ENCODE data around the gene MYOF.
"Not testable (repeated sequence)": the region's sequence is repeated elsewhere in the genome, so short reads cannot be mapped to it uniquely, and the experiment has no call there.

Gene MYOF

GRCh38 chr10:93435621-93436397, 46.3 kb downstream of the MYOF start:
- peaks cover 45% of the 10 kb centered on the region for H3K4me1 ChIP-seq (ENCODE audit: control insufficient read depth, insufficient read depth, low read length)
- H3K36me3 ChIP-seq (ENCODE audit: control insufficient read depth, insufficient read depth, low read length): no peaks in the 10 kb centered on the region
- no peak overlapping the region for H3K9ac ChIP-seq (ENCODE audit: low read length)
- no peaks in the 10 kb centered on the region for H3K27me3 ChIP-seq (ENCODE audit: control insufficient read depth, insufficient read depth, low read length)
- H3K4me3 ChIP-seq (ENCODE audit: low read length): no peak overlapping the region
- H3K9me3 ChIP-seq (ENCODE audit: control insufficient read depth, low read length): no peaks in the 10 kb centered on the region

- no peaks in the 10 kb centered on the region for H3K27me3 ChIP-seq (ENCODE audit: control insufficient read depth, insufficient read depth, low read length)
- H3K4me1 ChIP-seq (ENCODE audit: control insufficient read depth, insufficient read depth, low read length): peaks cover 37% of the 10 kb centered on the region
- H3K36me3 ChIP-seq (ENCODE audit: control insufficient read depth, insufficient read depth, low read length): no peaks in the 10 kb centered on the region
- no peak overlapping the region for H3K9ac ChIP-seq (ENCODE audit: low read length)
- H3K9me3 ChIP-seq (ENCODE audit: control insufficient read depth, low read length): no peaks in the 10 kb centered on the region
- H3K4me3 ChIP-seq (ENCODE audit: low read length): no peak overlapping the region
Measured at GRCh38 chr10:93434991-93435491, 47.1 kb downstream of the MYOF start.

- no peaks in the 10 kb centered on the region for H3K9me3 ChIP-seq (ENCODE audit: control insufficient read depth, low read length)
- H3K9ac ChIP-seq (ENCODE audit: low read length): no peak overlapping the region
- no peaks in the 10 kb centered on the region for H3K27me3 ChIP-seq (ENCODE audit: control insufficient read depth, insufficient read depth, low read length)
- peaks cover 4% of the 10 kb centered on the region for H3K36me3 ChIP-seq (ENCODE audit: control insufficient read depth, insufficient read depth, low read length)
- no peak overlapping the region for H3K4me3 ChIP-seq (ENCODE audit: low read length)
- peaks cover 5% of the 10 kb centered on the region for H3K4me1 ChIP-seq (ENCODE audit: control insufficient read depth, insufficient read depth, low read length)
Measured at GRCh38 chr10:93431361-93431760, 50.8 kb downstream of the MYOF start.

- Histone ChIP-seq H3K4me3 (ENCODE audit: low read length) (no peak overlapping the region), H3K9me3 (ENCODE audit: control insufficient read depth, low read length) (no peaks in the 10 kb centered on the region), H3K27me3 (ENCODE audit: control insufficient read depth, insufficient read depth, low read length) (no peaks in the 10 kb centered on the region), H3K9ac (ENCODE audit: low read length) (no peak overlapping the region), H3K4me1 (ENCODE audit: control insufficient read depth, insufficient read depth, low read length) (peaks cover 35% of the 10 kb centered on the region), H3K36me3 (ENCODE audit: control insufficient read depth, insufficient read depth, low read length) (peaks cover 4% of the 10 kb centered on the region)
Measured at GRCh38 chr10:93425861-93426260, 56.3 kb downstream of the MYOF start.

- H3K4me3 ChIP-seq (ENCODE audit: low read length): no peak overlapping the region
- H3K9me3 ChIP-seq (ENCODE audit: control insufficient read depth, low read length): no peaks in the 10 kb centered on the region
- H3K36me3 ChIP-seq (ENCODE audit: control insufficient read depth, insufficient read depth, low read length): no peaks in the 10 kb centered on the region
- H3K27me3 ChIP-seq (ENCODE audit: control insufficient read depth, insufficient read depth, low read length): no peaks in the 10 kb centered on the region
- no peak overlapping the region for H3K9ac ChIP-seq (ENCODE audit: low read length)
- H3K4me1 ChIP-seq (ENCODE audit: control insufficient read depth, insufficient read depth, low read length): peaks cover 49% of the 10 kb centered on the region
Measured at GRCh38 chr10:93422118-93422517, 60.0 kb downstream of the MYOF start.

DNA sequence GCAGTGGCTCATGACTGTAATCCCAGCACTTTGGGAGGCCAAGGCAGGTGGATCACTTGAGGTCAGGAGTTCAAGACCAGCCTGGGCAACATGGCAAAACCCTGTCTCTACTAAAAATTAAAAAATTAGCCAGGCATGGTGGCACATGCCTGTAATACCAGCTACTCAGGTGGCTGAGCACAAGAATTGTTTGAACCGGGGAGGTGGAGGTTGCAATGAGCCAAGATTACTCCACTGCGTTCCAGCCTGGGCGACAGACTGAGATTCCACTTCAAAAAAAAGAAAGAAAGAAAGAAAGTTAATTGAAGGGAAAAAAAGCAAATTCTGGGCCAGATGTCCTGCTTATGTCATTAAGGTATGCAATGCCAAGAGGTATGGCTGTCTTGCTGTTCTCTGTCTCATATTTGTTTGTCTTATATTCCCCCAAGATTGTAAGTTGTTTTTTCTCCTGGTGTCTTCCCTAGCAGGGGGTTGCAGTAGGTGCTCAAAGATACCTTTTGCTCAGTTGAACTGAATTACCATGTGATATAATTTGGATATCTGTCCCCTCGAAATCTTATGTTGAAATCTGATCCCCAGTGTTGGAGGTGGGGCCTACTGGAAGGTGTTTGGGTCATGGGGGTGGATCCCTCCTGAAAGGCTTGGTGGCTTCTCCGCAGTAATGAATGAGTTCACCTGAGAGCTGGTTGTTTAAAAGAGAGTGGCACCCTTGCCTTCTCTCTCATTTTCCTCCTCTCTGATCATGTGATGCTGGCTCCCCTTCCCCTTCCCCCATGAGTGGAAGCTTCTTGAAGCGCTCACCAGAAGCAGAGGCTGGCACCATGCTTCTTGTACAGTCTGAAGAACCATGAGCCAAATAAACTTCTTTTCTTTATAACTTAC, 60.9 kb downstream of the MYOF start:
- H3K4me3 ChIP-seq (ENCODE audit: low read length): no peak overlapping the region
- no peaks in the 10 kb centered on the region for H3K9me3 ChIP-seq (ENCODE audit: control insufficient read depth, low read length)
- peaks cover 49% of the 10 kb centered on the region for H3K4me1 ChIP-seq (ENCODE audit: control insufficient read depth, insufficient read depth, low read length)
- no peak overlapping the region for H3K9ac ChIP-seq (ENCODE audit: low read length)
- H3K27me3 ChIP-seq (ENCODE audit: control insufficient read depth, insufficient read depth, low read length): no peaks in the 10 kb centered on the region
- H3K36me3 ChIP-seq (ENCODE audit: control insufficient read depth, insufficient read depth, low read length): no peaks in the 10 kb centered on the region

GRCh38 chr10:93420091-93420490, 62.0 kb downstream of the MYOF start:
- H3K4me1 ChIP-seq (ENCODE audit: control insufficient read depth, insufficient read depth, low read length): peaks cover 43% of the 10 kb centered on the region

DNA sequence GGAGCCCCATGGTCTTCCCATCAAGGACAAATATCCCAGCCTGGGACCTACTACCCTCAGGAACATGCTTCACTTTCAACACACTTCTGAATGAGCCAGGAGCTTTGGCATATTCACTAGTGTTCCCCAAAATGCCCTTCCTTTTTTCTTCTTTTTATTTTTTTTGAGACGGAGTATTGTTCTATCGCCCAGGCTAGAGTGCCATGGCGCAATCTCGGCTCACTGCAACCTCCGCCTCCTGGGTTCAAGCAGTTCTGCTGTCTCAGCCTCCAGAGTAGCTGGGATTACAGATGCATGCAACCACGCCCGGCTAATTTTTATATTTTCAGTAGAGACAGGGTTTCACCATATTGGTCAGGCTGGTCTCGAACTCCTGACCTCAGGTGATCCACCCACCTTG, 63.1 kb downstream of the MYOF start:
- H3K4me3 ChIP-seq (ENCODE audit: low read length); H3K27me3 ChIP-seq (ENCODE audit: control insufficient read depth, insufficient read depth, low read length); H3K9ac ChIP-seq (ENCODE audit: low read length); H3K36me3 ChIP-seq (ENCODE audit: control insufficient read depth, insufficient read depth, low read length); H3K9me3 ChIP-seq (ENCODE audit: control insufficient read depth, low read length): not testable (repeated sequence)
- H3K4me1 ChIP-seq (ENCODE audit: control insufficient read depth, insufficient read depth, low read length): peaks cover 32% of the 10 kb centered on the region

More at GRCh38 chr10:93420091-93420490, 62.0 kb downstream of the MYOF start:
- no peaks in the 10 kb centered on the region for H3K27me3 ChIP-seq (ENCODE audit: control insufficient read depth, insufficient read depth, low read length)
- no peak overlapping the region for H3K4me3 ChIP-seq (ENCODE audit: low read length)
- no peaks in the 10 kb centered on the region for H3K9me3 ChIP-seq (ENCODE audit: control insufficient read depth, low read length)
- no peak overlapping the region for H3K9ac ChIP-seq (ENCODE audit: low read length)
- H3K36me3 ChIP-seq (ENCODE audit: control insufficient read depth, insufficient read depth, low read length): no peaks in the 10 kb centered on the region

- Histone ChIP-seq H3K36me3 (ENCODE audit: control insufficient read depth, insufficient read depth, low read length) (no peaks in the 10 kb centered on the region), H3K9me3 (ENCODE audit: control insufficient read depth, low read length) (no peaks in the 10 kb centered on the region), H3K9ac (ENCODE audit: low read length) (no peak overlapping the region), H3K27me3 (ENCODE audit: control insufficient read depth, insufficient read depth, low read length) (no peaks in the 10 kb centered on the region), H3K4me3 (ENCODE audit: low read length) (no peak overlapping the region), H3K4me1 (ENCODE audit: control insufficient read depth, insufficient read depth, low read length) (peaks cover 30% of the 10 kb centered on the region)
Measured at GRCh38 chr10:93417921-93418320, 64.2 kb downstream of the MYOF start.

- no peak overlapping the region for H3K4me3 ChIP-seq (ENCODE audit: low read length)
- H3K9me3 ChIP-seq (ENCODE audit: control insufficient read depth, low read length): no peaks in the 10 kb centered on the region
- peaks cover 24% of the 10 kb centered on the region for H3K4me1 ChIP-seq (ENCODE audit: control insufficient read depth, insufficient read depth, low read length)
- H3K36me3 ChIP-seq (ENCODE audit: control insufficient read depth, insufficient read depth, low read length): no peaks in the 10 kb centered on the region
- H3K27me3 ChIP-seq (ENCODE audit: control insufficient read depth, insufficient read depth, low read length): no peaks in the 10 kb centered on the region
- no peak overlapping the region for H3K9ac ChIP-seq (ENCODE audit: low read length)
Measured at GRCh38 chr10:93417266-93417665, 64.9 kb downstream of the MYOF start.

DNA sequence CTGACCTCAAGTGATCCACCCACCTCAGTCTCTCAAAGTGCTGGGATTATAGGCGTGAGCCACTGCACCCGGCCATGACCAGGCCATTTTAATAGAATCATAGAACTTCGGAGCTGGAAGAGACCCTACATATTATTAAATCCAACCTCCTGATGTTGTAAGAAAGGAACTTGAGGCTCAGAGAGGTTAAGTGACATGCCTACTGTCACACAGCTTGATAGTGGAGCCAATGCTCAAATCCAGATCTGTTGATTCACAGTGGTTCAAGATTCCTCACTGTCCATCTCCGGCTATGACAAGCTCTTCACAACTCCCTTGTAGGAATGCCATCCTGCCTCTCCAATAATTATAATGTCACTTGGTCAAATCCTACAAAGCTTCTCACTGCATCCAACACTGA, 65.3 kb downstream of the MYOF start:
- Histone ChIP-seq H3K27me3 (ENCODE audit: control insufficient read depth, insufficient read depth, low read length) (no peaks in the 10 kb centered on the region), H3K4me1 (ENCODE audit: control insufficient read depth, insufficient read depth, low read length) (peaks cover 20% of the 10 kb centered on the region), H3K9me3 (ENCODE audit: control insufficient read depth, low read length) (no peaks in the 10 kb centered on the region), H3K9ac (ENCODE audit: low read length) (no peak overlapping the region), H3K36me3 (ENCODE audit: control insufficient read depth, insufficient read depth, low read length) (no peaks in the 10 kb centered on the region), H3K4me3 (ENCODE audit: low read length) (no peak overlapping the region)

DNA sequence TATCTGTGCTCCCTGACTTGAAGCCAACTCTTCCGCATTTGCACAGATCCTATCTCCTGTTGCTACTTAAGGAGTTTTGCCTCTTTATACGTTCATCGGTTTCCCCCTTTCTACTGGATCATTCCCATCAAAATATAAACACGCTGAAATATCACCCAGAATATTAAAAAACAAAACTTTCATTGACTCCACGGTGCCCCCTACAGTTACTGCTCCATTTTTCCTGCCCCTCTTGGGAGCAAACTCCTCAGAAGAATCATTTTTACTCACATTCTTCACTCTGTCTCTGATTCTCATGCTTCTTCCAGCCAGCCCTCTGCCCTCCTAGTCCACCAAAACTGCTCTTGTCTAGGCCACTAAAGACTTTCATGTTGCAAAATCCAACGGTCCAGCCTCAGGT, 66.4 kb downstream of the MYOF start:
- H3K9me3 ChIP-seq (ENCODE audit: control insufficient read depth, low read length): no peaks in the 10 kb centered on the region
- no peak overlapping the region for H3K9ac ChIP-seq (ENCODE audit: low read length)
- no peaks in the 10 kb centered on the region for H3K27me3 ChIP-seq (ENCODE audit: control insufficient read depth, insufficient read depth, low read length)
- H3K4me3 ChIP-seq (ENCODE audit: low read length): no peak overlapping the region
- H3K4me1 ChIP-seq (ENCODE audit: control insufficient read depth, insufficient read depth, low read length): peaks cover 14% of the 10 kb centered on the region
- no peaks in the 10 kb centered on the region for H3K36me3 ChIP-seq (ENCODE audit: control insufficient read depth, insufficient read depth, low read length)

Measured in mucosa of stomach (tissue), 1 donor.